ENCODE measurements around the gene SHC2.

DNA sequence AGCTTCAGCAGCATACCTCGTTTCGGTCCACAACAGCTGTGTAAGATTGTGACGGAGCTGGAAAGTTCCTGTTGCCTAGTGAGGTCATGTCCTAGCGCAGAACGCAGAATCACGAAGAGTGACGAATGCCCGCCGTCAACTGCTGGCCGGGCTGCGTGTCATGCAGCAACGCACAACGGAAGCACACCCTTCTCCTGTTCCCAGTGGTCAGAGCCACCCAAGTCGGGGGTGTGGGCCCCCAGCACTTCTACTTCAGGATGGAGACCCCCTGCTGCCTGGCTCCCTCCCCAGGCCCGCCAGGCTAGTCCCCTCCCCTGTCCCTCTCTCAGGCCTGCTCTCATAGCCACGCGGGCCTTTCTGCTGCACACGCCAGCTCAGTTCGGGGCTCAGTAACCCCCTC is 77.8 kb downstream of the SHC2 start:
- TF ChIP-seq, protein P1, sequence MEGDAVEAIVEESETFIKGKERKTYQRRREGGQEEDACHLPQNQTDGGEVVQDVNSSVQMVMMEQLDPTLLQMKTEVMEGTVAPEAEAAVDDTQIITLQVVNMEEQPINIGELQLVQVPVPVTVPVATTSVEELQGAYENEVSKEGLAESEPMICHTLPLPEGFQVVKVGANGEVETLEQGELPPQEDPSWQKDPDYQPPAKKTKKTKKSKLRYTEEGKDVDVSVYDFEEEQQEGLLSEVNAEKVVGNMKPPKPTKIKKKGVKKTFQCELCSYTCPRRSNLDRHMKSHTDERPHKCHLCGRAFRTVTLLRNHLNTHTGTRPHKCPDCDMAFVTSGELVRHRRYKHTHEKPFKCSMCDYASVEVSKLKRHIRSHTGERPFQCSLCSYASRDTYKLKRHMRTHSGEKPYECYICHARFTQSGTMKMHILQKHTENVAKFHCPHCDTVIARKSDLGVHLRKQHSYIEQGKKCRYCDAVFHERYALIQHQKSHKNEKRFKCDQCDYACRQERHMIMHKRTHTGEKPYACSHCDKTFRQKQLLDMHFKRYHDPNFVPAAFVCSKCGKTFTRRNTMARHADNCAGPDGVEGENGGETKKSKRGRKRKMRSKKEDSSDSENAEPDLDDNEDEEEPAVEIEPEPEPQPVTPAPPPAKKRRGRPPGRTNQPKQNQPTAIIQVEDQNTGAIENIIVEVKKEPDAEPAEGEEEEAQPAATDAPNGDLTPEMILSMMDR (IDR thresholded peaks at IDR 0.05): no peak
- no peak for TF ChIP-seq POLR2A (IDR thresholded peaks at IDR 0.05)

Measured in body of pancreas (tissue), 4 donors.